HEK293 (cell line): ENCODE measurements around the gene ABHD8.
A peak's percentile ranks its signal among the peaks of the same experiment; 100 is the strongest.

Experiments
- BCL11B ChIP-seq: fragments of 450-650 bp; formaldehyde crosslinking; IDR thresholded peaks from 2 replicates; pipeline ENCODE4 v1.5.1; 2016; ENCODE audit warnings: low read depth, missing biosample characterization, missing genetic modification characterization
- BCL6B ChIP-seq: fragments of 450-650 bp; formaldehyde crosslinking; IDR thresholded peaks from 2 replicates; pipeline ENCODE4 v1.5.1; 2017; ENCODE audit warnings: missing biosample characterization, missing genetic modification characterization
- EGR2 ChIP-seq: fragments of 450-650 bp; formaldehyde crosslinking; IDR thresholded peaks from 2 replicates; pipeline ENCODE4 v1.5.1; 2016; ENCODE audit warnings: low read depth, missing biosample characterization, missing genetic modification characterization
- KLF8 ChIP-seq: fragments of 450-650 bp; formaldehyde crosslinking; IDR thresholded peaks from 2 replicates; pipeline ENCODE4 v1.5.1; 2016; ENCODE audit warnings: missing biosample characterization, missing genetic modification characterization
- MYNN ChIP-seq: fragments of 450-650 bp; formaldehyde crosslinking; IDR thresholded peaks from 2 replicates; pipeline ENCODE4 v1.5.1; 2016; ENCODE audit warnings: missing biosample characterization, missing genetic modification characterization, borderline replicate concordance
- PRDM6 ChIP-seq: fragments of 450-650 bp; formaldehyde crosslinking; IDR thresholded peaks from 2 replicates; pipeline ENCODE4 v1.5.1; 2017; ENCODE audit warnings: missing biosample characterization, missing genetic modification characterization
- ZBTB10 ChIP-seq: fragments of 450-650 bp; formaldehyde crosslinking; IDR thresholded peaks from 2 replicates; pipeline ENCODE4 v1.5.1; 2016; ENCODE audit warnings: missing biosample characterization, missing genetic modification characterization
- ZBTB6 ChIP-seq: fragments of 450-650 bp; formaldehyde crosslinking; IDR thresholded peaks from 2 replicates; pipeline ENCODE4 v1.5.1; 2017; ENCODE audit warnings: missing biosample characterization, missing genetic modification characterization
- ZNF114 ChIP-seq: fragments of 450-650 bp; formaldehyde crosslinking; IDR thresholded peaks from 2 replicates; pipeline ENCODE4 v1.5.0; 2017; ENCODE audit warnings: missing biosample characterization, missing genetic modification characterization
- ZNF146 ChIP-seq: fragments of 450-650 bp; formaldehyde crosslinking; IDR thresholded peaks from 2 replicates; pipeline ENCODE4 v1.5.1; 2016; ENCODE audit warnings: missing biosample characterization, missing genetic modification characterization
- ZNF169 ChIP-seq: fragments of 450-650 bp; formaldehyde crosslinking; IDR thresholded peaks from 2 replicates; pipeline ENCODE4 v1.5.1; 2016; ENCODE audit warnings: missing biosample characterization, missing genetic modification characterization
- ZNF174 ChIP-seq: fragments of 450-650 bp; formaldehyde crosslinking; IDR thresholded peaks from 2 replicates; pipeline ENCODE4 v1.5.0; 2017; ENCODE audit warnings: missing biosample characterization, mild to moderate bottlenecking, missing genetic modification characterization
- ZNF239 ChIP-seq: fragments of 450-650 bp; formaldehyde crosslinking; IDR thresholded peaks from 2 replicates; pipeline ENCODE4 v1.5.1; 2016; ENCODE audit warnings: missing biosample characterization, missing genetic modification characterization
- ZNF280D ChIP-seq: fragments of 450-650 bp; formaldehyde crosslinking; IDR thresholded peaks from 2 replicates; pipeline ENCODE4 v1.5.1; 2016; ENCODE audit warnings: missing biosample characterization, missing genetic modification characterization
- ZNF394 ChIP-seq: fragments of 450-650 bp; formaldehyde crosslinking; IDR thresholded peaks from 2 replicates; pipeline ENCODE4 v1.5.1; 2016; ENCODE audit warnings: missing biosample characterization, missing genetic modification characterization, mild to moderate bottlenecking, moderate library complexity, borderline replicate concordance
- ZNF513 ChIP-seq: fragments of 450-650 bp; IDR thresholded peaks from 2 replicates; pipeline ENCODE4 v1.5.1; 2018; ENCODE audit warnings: missing biosample characterization, missing genetic modification characterization
- ZNF544 ChIP-seq: fragments of 450-650 bp; formaldehyde crosslinking; IDR thresholded peaks from 2 replicates; pipeline ENCODE4 v1.5.0; 2017; ENCODE audit warnings: missing biosample characterization, missing genetic modification characterization
- ZNF571 ChIP-seq: fragments of 450-650 bp; formaldehyde crosslinking; IDR thresholded peaks from 2 replicates; pipeline ENCODE4 v1.5.0; 2017; ENCODE audit warnings: missing biosample characterization, missing genetic modification characterization
- ZNF629 ChIP-seq: fragments of 450-650 bp; formaldehyde crosslinking; IDR thresholded peaks from 2 replicates; pipeline ENCODE4 v1.5.1; 2017; ENCODE audit warnings: missing biosample characterization, missing genetic modification characterization
- ZNF677 ChIP-seq: fragments of 450-650 bp; IDR thresholded peaks from 2 replicates; pipeline ENCODE4 v1.5.0; 2018; ENCODE audit warnings: missing biosample characterization, mild to moderate bottlenecking, missing genetic modification characterization, moderate library complexity
- ZNF701 ChIP-seq: fragments of 450-650 bp; formaldehyde crosslinking; IDR thresholded peaks from 2 replicates; pipeline ENCODE4 v1.5.1; 2016; ENCODE audit warnings: missing biosample characterization, missing genetic modification characterization
- ZNF776 ChIP-seq: fragments of 450-650 bp; formaldehyde crosslinking; IDR thresholded peaks from 2 replicates; pipeline ENCODE4 v1.5.0; 2017; ENCODE audit warnings: missing biosample characterization, missing genetic modification characterization, borderline replicate concordance
- ZSCAN23 ChIP-seq: fragments of 450-650 bp; formaldehyde crosslinking; IDR thresholded peaks from 2 replicates; pipeline ENCODE4 v1.5.1; 2016; ENCODE audit warnings: missing biosample characterization, missing genetic modification characterization
- TF ChIP-seq, protein P1 (sequence below): fragments of 450-650 bp; formaldehyde crosslinking; IDR thresholded peaks from 2 replicates; pipeline ENCODE4 v1.5.1; 2016; ENCODE audit warnings: missing biosample characterization, missing genetic modification characterization, borderline replicate concordance

Gene ABHD8

DNA sequence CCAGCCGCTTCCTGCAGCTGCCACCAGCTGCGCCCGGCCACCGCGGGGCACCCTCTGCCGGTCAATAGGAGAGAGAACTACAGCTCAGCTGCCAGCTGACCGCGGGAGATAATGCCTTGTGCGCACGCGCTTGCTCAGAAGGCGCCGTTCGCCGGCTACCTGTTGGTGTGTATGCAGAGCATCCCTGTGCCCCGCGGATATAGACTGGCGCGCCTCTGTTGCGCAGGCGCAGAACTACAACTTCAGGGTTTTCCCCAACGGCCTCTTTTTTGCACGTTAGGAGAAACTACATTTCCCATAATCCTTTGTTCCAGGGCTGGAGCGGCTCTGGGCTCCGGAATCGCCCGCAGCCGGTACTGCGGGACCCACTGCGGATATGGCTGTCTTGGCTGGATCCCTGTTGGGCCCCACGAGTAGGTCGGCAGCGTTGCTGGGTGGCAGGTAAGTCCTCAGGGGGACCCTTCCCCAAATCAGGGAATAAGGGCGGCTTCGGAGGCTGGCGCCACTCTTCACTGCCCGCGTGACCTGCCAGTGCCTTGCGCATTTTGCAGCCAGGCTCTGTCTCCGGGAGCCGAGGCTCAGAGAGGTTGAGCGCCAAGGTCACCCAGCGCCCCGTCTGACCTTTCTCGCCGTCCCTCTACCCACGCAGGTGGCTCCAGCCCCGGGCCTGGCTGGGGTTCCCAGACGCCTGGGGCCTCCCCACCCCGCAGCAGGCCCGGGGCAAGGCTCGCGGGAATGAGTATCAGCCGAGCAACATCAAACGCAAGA, 2.5 kb upstream of the ABHD8 start, which contains the start of gene MRPL34 (continued):
- TF ChIP-seq ZBTB10 (tag by site-specific recombination) (no peak), ZNF677 (tag by site-specific recombination) (no peak), BCL11B (tag by site-specific recombination) (0 out of 2 replicates have a peak, but pooled peaks have one; percentile 10), PRDM6 (tag by site-specific recombination) (no peak), ZNF544 (tag by site-specific recombination) (no peak), ZNF701 (no peak), ZNF776 (tag by site-specific recombination) (no peak), ZSCAN23 (tag by site-specific recombination) (no peak), KLF8 (tag by site-specific recombination) (peak; percentile 43; the same call in 1 of the 2 replicates), BCL6B (tag by site-specific recombination) (no peak), ZNF239 (tag by site-specific recombination) (no peak), ZBTB6 (tag by site-specific recombination) (peak; percentile 99), MYNN (tag by site-specific recombination) (no peak), ZNF280D (tag by site-specific recombination) (no peak), ZNF513 (no peak), ZNF394 (no peak; the same call in 1 of the 2 replicates), ZNF629 (tag by site-specific recombination) (peak; percentile 61; the same call in 1 of the 2 replicates), EGR2 (tag by site-specific recombination) (no peak), ZNF174 (tag by site-specific recombination) (no peak), ZNF146 (tag by site-specific recombination) (no peak), ZNF169 (tag by site-specific recombination) (no peak), ZNF571 (tag by site-specific recombination) (no peak), ZNF114 (tag by site-specific recombination) (no peak)
- TF ChIP-seq, protein P1, sequence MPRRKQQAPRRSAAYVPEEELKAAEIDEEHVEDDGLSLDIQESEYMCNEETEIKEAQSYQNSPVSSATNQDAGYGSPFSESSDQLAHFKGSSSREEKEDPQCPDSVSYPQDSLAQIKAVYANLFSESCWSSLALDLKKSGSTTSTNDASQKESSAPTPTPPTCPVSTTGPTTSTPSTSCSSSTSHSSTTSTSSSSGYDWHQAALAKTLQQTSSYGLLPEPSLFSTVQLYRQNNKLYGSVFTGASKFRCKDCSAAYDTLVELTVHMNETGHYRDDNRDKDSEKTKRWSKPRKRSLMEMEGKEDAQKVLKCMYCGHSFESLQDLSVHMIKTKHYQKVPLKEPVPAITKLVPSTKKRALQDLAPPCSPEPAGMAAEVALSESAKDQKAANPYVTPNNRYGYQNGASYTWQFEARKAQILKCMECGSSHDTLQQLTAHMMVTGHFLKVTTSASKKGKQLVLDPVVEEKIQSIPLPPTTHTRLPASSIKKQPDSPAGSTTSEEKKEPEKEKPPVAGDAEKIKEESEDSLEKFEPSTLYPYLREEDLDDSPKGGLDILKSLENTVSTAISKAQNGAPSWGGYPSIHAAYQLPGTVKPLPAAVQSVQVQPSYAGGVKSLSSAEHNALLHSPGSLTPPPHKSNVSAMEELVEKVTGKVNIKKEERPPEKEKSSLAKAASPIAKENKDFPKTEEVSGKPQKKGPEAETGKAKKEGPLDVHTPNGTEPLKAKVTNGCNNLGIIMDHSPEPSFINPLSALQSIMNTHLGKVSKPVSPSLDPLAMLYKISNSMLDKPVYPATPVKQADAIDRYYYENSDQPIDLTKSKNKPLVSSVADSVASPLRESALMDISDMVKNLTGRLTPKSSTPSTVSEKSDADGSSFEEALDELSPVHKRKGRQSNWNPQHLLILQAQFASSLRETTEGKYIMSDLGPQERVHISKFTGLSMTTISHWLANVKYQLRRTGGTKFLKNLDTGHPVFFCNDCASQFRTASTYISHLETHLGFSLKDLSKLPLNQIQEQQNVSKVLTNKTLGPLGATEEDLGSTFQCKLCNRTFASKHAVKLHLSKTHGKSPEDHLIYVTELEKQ (tag by site-specific recombination) = no peak
